GM19438 (cell line): ENCODE results near the gene GSTK1.
"Not testable (repeated sequence)": the region's sequence is repeated elsewhere in the genome, so short reads cannot be mapped to it uniquely, and the experiment has no call there.

ENCODE experiments used
- ATAC-seq: cut with Tn5 transposase; IDR thresholded peaks from one replicate; pipeline ENCODE4 v1.9.1; 2021; ENCODE audit warnings: low read depth; ENCODE audit not compliant: unreplicated experiment

GSTK1 gene

DNA sequence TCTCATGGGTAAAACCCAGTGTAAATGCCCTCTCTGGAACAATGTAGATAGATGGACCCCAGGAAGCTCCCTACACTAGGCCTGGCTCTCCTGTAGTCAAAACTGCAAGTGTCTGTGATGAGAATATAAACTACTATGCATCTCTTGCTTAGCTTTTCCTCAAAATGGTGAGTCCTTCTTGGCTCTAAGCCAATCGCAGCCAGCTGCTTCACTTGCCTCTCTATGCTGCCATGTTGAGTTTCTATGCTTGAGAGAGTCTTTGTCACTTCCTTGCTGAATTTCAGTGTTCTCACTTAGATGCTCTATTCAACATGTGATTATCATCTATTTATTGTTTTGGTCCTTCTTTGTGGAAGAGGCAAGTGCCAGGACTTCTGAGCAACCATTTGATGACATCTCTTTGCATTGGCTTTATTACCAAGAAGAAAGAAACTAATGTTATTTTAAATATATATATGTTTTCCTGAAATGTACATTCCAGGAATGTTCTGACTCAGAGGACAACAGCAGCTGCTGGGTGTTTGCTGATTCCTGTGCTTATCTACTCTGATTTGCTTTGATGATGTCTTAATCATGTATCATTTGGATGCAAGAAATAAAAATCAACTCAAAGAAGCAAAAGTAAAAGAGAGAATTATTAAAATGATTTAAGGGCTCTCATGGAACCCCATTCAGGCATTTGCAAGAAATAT lies 24.8 kb upstream of the GSTK1 start:
- ATAC-seq = no peak

DNA sequence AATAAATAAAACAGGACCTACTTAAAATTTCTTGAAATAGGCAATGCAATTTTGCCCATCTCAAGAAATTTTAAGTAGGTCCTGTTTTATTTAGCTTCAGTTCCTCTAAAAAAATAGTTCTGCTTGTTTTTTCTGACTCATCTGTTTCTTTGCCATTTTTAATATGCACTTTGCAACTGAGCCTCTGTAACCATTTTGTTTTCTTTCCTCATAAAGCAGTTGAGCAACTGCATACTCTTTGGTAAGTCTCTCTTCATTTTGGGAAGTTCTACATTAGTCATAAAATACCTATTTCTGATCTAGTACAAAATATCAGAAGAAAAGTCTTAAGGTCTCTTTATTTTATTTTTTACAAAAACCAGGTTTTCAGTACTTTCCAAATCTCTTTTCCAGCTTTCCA lies 23.4 kb upstream of the GSTK1 start:
- ATAC-seq = no peak

DNA sequence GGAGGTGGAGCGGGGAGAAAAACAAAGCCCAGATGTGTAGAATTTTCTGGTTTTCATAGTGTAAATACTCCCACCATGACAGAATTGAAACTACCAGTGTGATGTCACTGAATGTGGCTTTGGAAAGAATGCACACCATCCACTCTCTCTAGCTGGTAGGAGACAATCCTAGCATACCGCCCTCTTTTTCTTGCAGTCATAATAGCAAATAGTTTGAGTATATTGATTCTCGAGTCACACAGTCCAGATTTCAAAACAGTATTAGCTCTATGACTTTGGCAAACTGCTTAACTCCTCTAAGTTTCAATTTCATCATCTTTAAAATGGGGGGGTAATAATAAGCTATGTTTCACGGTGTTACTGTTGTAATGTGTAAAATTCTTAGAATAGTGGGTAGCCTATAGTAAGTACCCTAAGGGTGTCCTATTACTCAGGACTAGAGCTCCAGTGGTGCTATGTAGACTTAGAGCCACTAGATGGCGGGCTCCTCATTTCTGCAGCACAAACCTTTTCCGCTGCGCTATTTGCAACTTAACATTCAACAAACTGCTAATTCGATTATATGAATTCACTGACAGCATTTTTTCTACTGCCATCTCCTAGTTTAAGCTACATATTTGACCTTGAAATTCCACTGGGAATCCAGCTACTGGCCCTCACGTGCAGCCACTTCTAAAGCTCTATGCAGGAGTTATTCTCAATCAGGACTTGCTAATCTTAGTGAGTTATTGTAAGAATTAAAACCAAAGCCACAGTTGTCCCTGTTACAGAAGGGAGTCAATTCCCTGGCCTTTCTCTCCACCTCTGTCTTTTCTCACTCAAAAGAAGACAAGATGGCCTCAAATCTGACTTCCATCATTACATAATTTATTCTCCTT lies 22.7 kb upstream of the GSTK1 start:
- ATAC-seq = peak; percentile 92

DNA sequence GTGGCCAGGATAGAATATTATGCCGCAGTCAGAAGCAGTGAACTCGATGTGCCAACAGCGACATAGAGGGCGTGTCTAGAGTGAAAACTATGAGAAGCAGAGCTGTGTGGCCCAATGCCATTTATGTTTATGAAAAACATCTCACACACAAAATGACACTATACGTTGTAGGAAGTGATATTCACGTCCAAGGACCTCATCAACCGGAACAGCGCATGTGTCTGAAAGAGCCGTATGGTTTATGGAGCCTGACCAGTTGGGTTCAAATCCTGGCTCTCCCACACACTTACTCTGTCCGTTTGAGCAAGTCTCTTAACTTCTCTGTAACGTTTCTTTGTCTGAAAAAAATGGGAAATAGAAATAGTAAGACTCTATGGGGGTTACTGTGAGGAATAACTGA lies 20.9 kb upstream of the GSTK1 start:
- no peak for ATAC-seq

DNA sequence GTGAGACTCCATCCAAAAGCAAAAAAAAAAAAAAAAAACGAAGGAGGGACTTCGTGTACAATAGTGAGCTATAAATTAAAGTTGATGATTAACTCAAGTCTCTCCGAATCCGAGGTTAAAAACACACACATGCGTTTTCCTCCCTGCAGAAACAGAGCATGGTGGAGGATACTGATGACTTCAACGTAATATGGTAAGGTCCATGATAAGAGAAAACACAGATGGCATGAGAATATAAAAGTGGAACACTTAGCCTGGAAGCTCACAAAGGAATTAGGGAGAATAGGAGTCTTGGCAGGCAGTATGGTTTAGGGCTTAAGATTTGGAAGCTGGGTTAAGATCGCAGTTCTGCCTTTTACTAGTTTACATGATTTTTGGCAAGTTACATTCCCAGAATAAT lies 20.1 kb upstream of the GSTK1 start:
- ATAC-seq = no peak

DNA sequence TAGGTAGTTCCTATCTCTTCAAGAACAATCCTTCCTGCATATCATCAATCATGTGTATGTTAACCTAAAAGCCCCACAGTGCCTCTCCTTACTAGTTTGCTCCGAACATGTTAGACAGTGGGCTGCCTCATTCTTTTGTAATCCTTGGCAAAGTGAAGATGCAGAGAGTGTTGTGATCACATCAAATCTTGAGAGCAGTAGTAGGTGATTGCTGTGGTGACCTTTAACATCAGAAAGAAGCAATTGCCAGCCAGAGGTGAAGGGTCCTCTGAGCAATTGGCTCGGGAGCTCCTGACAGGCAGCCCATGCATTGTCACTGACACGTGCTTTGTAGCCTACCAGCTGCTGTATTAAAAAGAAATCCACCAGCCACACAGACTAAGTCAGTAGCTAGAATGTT lies 19.6 kb upstream of the GSTK1 start:
- ATAC-seq = no peak

DNA sequence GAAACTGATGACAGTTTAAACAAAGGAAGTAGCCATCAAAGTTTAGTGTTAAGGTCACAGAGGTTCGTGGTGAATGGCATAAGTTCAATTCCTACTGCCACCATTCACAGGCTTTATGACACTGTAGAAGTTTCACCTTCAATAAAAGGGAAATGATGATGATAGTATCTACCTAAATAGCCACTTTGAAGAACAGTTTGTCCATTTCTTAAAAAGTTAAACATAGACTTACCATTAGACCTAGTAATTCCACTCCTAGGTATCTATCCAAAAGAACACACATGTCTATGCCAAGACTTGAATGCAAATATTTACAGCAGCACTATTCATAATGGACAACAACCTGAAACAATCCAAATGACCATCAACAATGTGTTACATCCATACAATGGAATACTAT lies 18.9 kb upstream of the GSTK1 start:
- no peak for ATAC-seq

DNA sequence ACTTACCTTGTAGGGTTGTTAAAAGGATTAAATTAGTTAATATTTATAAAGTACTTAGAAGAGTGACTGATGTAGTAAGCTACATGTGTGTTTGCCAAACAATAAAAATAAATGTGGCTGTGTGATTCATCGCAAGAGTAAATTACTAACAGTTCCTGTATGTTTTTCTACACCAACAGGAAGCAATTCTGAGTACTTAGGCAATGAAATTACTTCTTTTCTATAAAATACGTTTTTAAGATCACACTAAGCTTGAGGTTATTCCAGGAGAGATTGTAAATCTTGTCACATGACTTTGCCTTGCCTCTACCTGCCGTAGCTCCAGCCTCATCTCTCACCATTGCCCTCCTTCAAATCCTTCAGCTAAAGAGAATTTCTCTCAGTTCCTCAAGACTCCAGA lies 18.1 kb upstream of the GSTK1 start:
- no peak for ATAC-seq

DNA sequence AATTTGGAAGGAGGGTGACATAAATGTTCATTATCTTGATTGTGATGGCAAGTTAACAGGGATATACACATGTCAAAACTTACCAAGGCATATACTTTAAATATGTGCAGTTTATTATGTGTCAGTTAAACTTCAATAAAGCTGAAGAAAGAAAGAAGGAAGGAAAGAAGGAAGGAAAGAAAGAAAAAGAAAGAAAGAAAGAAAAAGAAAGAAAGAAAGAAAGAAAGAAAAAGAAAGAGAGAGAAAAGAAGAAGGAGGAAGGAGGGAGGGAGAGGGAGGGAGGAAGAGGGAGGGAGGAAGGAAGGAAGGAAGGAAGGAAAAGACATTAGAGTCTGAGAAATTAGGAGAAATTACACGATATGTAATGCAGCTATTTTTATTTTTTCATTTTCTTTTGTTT lies 15.9 kb upstream of the GSTK1 start:
- ATAC-seq = no peak

DNA sequence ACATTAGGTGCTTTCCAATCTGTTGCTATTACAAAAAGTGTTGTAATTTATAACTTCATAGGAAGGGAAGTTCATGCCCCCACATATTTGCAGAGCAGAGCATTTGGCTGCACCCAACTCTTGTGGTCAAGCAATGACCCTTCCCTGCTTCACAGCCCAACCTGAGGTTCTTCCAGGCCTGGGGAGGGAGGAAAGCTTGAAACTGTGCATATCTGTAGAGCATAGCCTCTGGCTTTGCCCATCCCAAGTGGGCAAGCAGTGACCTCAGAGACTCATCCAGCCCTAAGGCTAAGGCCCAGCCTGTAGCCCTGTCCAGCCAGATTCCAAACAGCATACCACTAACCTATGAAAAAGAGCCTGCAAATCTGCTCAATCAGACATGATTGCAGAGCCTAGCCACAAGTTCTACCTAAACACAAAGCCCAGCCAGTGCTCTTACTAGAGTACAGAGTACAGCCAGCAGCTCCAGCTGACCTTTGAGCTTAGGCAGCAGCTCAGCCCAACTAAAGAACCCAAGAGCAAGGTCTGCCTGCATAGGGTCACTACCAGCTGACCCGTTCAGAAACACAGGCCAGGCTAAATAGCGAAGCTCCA lies 14.4 kb upstream of the GSTK1 start:
- ATAC-seq = no peak

DNA sequence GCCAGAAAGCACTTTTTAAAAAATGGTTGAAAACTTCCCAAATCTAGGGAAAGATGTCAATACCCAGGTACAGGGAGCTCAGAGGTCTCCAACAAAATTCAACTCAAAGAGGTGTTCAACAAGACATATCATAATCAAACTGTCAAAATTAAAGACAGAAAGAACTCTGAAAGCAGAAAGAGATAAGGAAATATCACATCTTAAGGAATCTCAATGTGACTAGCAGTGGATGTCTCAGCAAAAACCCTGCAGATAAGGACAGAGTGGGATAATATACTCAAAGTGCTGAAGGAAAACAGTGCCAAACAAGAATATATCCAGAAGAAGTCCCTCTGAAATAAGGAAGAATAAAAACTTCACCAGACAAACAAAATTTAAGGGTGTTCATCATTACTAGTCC lies 13.0 kb upstream of the GSTK1 start:
- ATAC-seq = no peak

DNA sequence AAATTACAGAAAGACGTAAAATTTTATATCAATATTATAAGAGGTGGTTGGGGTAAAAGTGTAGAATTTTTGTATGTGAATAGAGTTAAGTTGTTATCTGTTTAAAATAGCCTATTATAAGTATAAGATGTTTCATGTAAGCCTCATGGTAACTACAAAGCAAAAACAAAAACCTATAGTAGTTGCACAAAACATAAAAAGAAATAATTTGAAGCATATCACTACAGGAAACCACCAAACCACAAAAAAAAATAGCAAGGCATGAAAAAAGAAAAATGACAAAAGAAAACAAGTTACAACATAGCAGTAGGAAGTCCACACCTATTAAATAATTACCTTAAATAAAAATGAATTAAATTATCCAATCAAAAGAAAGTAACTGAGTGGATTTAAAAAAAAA lies 12.4 kb upstream of the GSTK1 start:
- ATAC-seq = no peak

DNA sequence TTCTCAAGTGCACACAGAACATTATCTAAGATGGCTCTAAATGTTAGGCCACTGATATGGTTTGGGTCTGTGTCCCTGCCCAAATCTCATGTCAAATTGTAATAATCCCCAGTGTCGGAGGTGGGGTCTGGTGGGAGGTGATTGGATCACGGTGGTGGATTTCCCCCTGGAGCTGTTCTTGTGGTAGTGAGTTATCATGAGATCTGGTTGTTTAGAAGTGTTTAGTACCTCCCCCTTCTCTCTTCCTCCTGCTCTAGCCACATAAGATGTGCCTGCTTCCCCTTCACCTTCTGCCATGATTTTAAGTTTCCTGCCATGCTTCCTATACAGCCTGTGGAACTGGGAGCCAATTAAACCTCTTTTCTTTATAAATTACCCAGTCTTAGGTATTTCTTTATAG lies 11.2 kb upstream of the GSTK1 start:
- no peak for ATAC-seq

DNA sequence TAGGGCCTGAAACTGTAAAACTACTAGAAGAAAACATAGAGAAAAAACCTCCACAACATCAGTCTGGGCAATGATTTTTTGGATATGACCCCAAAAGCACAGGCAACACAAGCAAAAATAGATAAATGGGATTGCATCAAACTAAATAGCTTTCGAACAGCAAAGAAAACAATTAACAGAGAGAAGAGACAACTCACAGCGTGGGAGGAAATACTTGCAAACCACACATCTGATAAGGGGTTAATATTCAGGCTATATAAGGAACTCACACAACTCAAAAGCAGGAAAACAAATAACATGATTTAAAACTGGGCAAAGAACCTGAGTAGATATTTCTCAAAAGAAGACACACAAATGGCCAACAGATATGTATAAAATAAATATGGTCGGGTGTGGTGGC lies 7.7 kb upstream of the GSTK1 start:
- no peak for ATAC-seq

DNA sequence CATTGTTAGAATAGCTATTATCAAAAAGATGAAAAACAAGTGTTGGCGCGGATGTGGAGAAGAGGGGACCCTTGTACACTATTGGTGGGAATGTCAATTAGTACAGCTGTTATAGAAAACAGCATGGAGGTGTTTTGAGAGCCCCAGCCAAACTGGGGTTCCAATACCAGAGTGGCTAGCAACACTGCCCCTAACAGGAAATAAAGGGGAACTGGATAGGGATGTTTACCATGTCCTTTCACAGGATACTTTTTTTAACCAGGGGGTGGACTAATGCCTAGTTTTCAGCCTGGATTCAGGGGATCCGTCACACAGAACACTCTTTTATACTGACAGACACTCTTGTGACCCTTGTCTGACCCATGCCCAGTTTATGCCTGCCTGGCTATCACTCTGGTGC lies 6.9 kb upstream of the GSTK1 start:
- no peak for ATAC-seq

DNA sequence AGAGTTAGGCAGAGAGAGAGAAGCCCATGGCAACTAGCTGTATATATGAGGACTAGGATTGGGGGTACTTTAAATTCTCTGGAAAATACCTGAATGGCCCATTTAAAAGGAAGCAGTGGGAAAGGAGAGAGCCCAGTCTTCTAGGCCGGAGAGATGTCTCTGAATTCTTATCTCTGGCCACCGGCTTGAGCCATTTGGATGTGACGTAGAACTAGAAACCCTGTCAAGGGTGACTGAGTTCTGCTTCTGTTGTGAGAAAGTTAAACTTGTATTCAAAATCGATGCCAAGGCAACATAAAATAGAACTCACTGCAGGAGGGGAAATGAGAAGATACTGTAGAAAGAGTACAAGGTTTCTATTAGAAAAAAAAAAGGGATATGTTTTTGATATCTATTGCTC lies 6.3 kb upstream of the GSTK1 start:
- ATAC-seq = peak; percentile 71

DNA sequence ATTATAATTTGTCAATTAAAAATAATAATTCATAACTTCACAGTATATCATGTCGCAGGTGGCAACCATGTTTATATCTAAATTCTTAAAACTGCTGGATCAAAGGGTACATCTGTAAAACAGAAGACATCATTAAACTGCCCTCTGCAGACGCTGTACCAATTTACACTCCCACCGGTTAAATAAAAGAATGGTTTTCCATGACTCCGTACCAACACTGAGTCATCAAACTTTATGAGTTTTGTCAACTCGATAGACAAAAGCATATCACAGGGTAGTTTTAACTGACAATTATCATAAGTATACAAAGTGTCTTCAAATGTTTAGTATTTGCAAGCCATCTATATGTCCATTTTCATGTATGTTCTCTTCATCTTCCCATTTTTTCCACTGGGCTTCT lies 5.7 kb upstream of the GSTK1 start:
- no peak for ATAC-seq

DNA sequence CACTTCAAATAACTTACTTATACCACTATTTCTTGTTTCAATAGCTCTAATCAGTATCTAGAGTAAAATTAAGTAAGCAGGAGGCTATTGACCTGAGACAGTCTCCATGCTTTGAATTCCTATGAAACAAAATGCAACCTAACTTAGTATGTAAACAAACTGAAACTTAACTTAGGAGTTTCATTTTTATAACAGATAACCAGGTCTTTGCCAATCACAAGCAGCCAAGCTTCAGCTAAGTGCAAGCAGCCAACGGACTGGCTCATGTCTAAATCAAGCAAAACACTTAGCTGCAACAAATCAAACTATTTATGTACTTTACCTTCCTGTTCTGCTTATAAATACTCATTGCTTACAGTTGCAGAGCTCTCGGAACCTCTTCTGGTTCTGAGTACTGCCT lies 4.4 kb upstream of the GSTK1 start:
- ATAC-seq = peak; percentile 33

DNA sequence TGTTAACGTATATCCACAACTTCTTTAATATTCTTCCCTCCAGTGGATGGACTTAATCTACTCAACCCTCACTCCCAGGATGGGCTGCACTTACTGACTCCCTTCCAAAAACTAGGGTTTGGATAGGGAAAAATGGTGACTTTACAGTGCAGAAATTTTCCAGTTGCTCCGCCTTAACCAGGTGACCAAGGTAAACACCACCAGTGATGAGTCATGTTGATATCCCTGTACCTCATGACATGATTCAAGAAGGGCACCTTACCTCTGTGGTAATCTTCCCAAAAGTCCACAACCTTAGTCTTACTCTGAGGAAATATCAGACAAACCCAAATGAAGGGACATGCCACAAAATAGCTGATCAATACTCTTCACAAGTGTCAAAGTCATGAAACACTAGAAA lies 3.5 kb upstream of the GSTK1 start:
- no peak for ATAC-seq

DNA sequence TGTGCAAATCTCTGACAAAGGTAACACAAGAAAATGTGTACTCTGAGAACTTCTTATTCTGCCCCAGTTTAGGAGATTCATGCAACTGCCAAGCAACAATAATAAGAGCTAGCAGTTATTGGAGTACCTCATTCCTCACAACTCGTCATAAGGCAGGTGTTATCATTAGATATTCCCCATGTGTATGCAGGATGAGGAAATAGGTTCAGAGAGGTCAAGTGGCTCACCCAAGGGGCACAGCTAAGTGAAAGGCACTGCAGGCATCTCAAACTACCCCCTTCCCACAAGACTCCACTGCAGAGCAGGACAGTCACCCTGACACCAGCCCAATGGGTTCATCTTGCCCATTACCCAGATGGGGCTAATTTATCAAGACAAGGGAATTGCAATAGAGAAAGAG lies 1.3 kb upstream of the GSTK1 start:
- no peak for ATAC-seq

DNA sequence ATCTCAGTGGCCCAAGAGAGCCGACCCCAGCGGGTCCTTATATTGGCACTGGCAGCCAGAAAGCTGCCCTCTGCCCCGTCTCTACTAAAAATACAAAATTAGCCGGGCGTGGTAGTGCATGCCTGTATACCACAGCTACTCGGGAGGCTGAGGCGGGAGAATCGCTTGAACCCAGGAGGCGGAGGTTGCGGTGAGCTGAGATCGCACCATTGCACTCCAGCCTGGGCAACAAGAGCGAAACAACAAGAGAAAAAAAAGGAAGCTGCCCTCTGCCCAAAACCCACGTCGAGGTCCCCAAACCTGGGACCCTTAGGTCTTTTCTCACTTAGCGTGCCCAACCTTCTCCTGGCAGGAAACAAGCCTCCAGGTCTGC lies 941 bp downstream of the GSTK1 start:
- not testable (repeated sequence) for ATAC-seq
